ENCODE measurements around the gene MAPKAP1. TPM values are rescaled to one million over a fixed set of nuclear protein-coding genes. Genes with fewer than 3 reads are reported as not detected.
A peak's percentile ranks its signal among the peaks of the same experiment; 100 is the strongest.

Gene MAPKAP1
- total and polyA plus RNA-seq, 2 experiments from 2014 or later: 68.4 to 98.5 TPM

GRCh38 chr9:125534971-125535701, 171.9 kb downstream of the MAPKAP1 start (continued):
- TF ChIP-seq ZNF462 (CRISPR knock-in tag; IDR thresholded peaks at IDR 0.05) (no peak), JUNB (IDR thresholded peaks at IDR 0.05; ENCODE audit: unreplicated experiment) (no peak), ZNF331 (CRISPR knock-in tag; IDR thresholded peaks at IDR 0.05; ENCODE audit: low read depth) (no peak)

GRCh38 chr9:125532812-125533594, 174.0 kb downstream of the MAPKAP1 start:
- no peak overlapping the region for H3K4me3 Mint-ChIP-seq
- H3K27ac Mint-ChIP-seq: no peak overlapping the region
- no peaks in the 10 kb centered on the region for H3K36me3 Mint-ChIP-seq (ENCODE audit: low read depth)

More at GRCh38 chr9:125532812-125533594, 174.0 kb downstream of the MAPKAP1 start:
- Histone ChIP-seq H3K4me2 (no peak overlapping the region), H3K36me3 (ENCODE audit: insufficient read depth) (no peaks in the 10 kb centered on the region), H3K27me3 (ENCODE audit: insufficient read depth) (no peaks in the 10 kb centered on the region), H3K27ac (ENCODE audit: low read depth) (0 out of 2 replicates have a peak overlapping the region, but pooled peaks have one; percentile 29), H3K79me2 (replicated peaks; ENCODE audit: insufficient read depth) (no peaks in the 10 kb centered on the region), H3K9me2 (ENCODE audit: insufficient read depth) (no peaks in the 10 kb centered on the region), H2AFZ (no peak overlapping the region), H3F3A (replicated peaks; ENCODE audit: low read depth) (no peaks in the 10 kb centered on the region), H3K4me1 (ENCODE audit: insufficient read depth) (peaks cover 17% of the 10 kb centered on the region), H4K20me1 (replicated peaks; ENCODE audit: insufficient read depth) (no peaks in the 10 kb centered on the region), H3K4me3 (no peak overlapping the region)
- DNase-seq (ENCODE audit: low spot score) (no peak), ATAC-seq (no peak)
- no peak for TF ChIP-seq STAT1 (IDR thresholded peaks at IDR 0.05; ENCODE audit: unreplicated experiment)
- Mint-ChIP-seq H3K4me1 (peaks cover 21% of the 10 kb centered on the region), H3K9me3 (no peaks in the 10 kb centered on the region), H3K27me3 (ENCODE audit: insufficient read depth, low read depth, poor library complexity) (no peaks in the 10 kb centered on the region)

All from GM23338 (cell line).